ENCODE measurements around the gene KLF11.
A peak's percentile ranks its signal among the peaks of the same experiment; 100 is the strongest.
"Not testable (repeated sequence)": the region's sequence is repeated elsewhere in the genome, so short reads cannot be mapped to it uniquely, and the experiment has no call there.

The KLF11 gene

GRCh38 chr2:10028988-10029874, 14.1 kb upstream of the KLF11 start:
- no peak overlapping the region for H3K4me3 ChIP-seq (ENCODE audit: low read depth, low read length)
- no peaks in the 10 kb centered on the region for H3K27me3 ChIP-seq (ENCODE audit: control insufficient read depth, insufficient read depth, low read length)
- H3K36me3 ChIP-seq (ENCODE audit: control insufficient read depth, insufficient read depth, low read length), result no peaks in the 10 kb centered on the region
- H3K9me3 ChIP-seq (ENCODE audit: control insufficient read depth, insufficient read depth, low read length), result no peaks in the 10 kb centered on the region
- no peak overlapping the region for H3K9ac ChIP-seq (ENCODE audit: low read depth, low read length)
- H3K27ac ChIP-seq (ENCODE audit: low read depth, low read length), result peak overlapping the region; percentile 4
- H3K4me1 ChIP-seq (ENCODE audit: control insufficient read depth, insufficient read depth, low read length), result peaks cover 26% of the 10 kb centered on the region

GRCh38 chr2:10029875-10030223, 13.5 kb upstream of the KLF11 start:
- Histone ChIP-seq H3K9me3 (ENCODE audit: control insufficient read depth, insufficient read depth, low read length) (no peaks in the 10 kb centered on the region), H3K27me3 (ENCODE audit: control insufficient read depth, insufficient read depth, low read length) (no peaks in the 10 kb centered on the region), H3K27ac (ENCODE audit: low read depth, low read length) (no peak overlapping the region), H3K4me1 (ENCODE audit: control insufficient read depth, insufficient read depth, low read length) (peaks cover 26% of the 10 kb centered on the region), H3K9ac (ENCODE audit: low read depth, low read length) (no peak overlapping the region), H3K4me3 (ENCODE audit: low read depth, low read length) (no peak overlapping the region), H3K36me3 (ENCODE audit: control insufficient read depth, insufficient read depth, low read length) (no peaks in the 10 kb centered on the region)

GRCh38 chr2:10030311-10030736, 13.0 kb upstream of the KLF11 start:
- H3K9me3 ChIP-seq (ENCODE audit: control insufficient read depth, insufficient read depth, low read length), result no peaks in the 10 kb centered on the region
- H3K4me1 ChIP-seq (ENCODE audit: control insufficient read depth, insufficient read depth, low read length), result peaks cover 26% of the 10 kb centered on the region

GRCh38 chr2:10030798-10031197, 12.6 kb upstream of the KLF11 start:
- H3K36me3 ChIP-seq (ENCODE audit: control insufficient read depth, insufficient read depth, low read length); H3K27ac ChIP-seq (ENCODE audit: low read depth, low read length); H3K9ac ChIP-seq (ENCODE audit: low read depth, low read length); H3K9me3 ChIP-seq (ENCODE audit: control insufficient read depth, insufficient read depth, low read length); H3K4me3 ChIP-seq (ENCODE audit: low read depth, low read length); H3K27me3 ChIP-seq (ENCODE audit: control insufficient read depth, insufficient read depth, low read length): not testable (repeated sequence)
- peaks cover 26% of the 10 kb centered on the region for H3K4me1 ChIP-seq (ENCODE audit: control insufficient read depth, insufficient read depth, low read length)

More at GRCh38 chr2:10030311-10030736, 13.0 kb upstream of the KLF11 start:
- H3K27me3 ChIP-seq (ENCODE audit: control insufficient read depth, insufficient read depth, low read length), result no peaks in the 10 kb centered on the region
- no peak overlapping the region for H3K4me3 ChIP-seq (ENCODE audit: low read depth, low read length)
- H3K36me3 ChIP-seq (ENCODE audit: control insufficient read depth, insufficient read depth, low read length), result no peaks in the 10 kb centered on the region
- no peak overlapping the region for H3K9ac ChIP-seq (ENCODE audit: low read depth, low read length)
- no peak overlapping the region for H3K27ac ChIP-seq (ENCODE audit: low read depth, low read length)

GRCh38 chr2:10031886-10032745, 11.2 kb upstream of the KLF11 start:
- Histone ChIP-seq H3K9ac (ENCODE audit: low read depth, low read length) (no peak overlapping the region), H3K4me1 (ENCODE audit: control insufficient read depth, insufficient read depth, low read length) (peaks cover 26% of the 10 kb centered on the region), H3K27me3 (ENCODE audit: control insufficient read depth, insufficient read depth, low read length) (no peaks in the 10 kb centered on the region), H3K27ac (ENCODE audit: low read depth, low read length) (no peak overlapping the region), H3K36me3 (ENCODE audit: control insufficient read depth, insufficient read depth, low read length) (no peaks in the 10 kb centered on the region), H3K4me3 (ENCODE audit: low read depth, low read length) (no peak overlapping the region), H3K9me3 (ENCODE audit: control insufficient read depth, insufficient read depth, low read length) (no peaks in the 10 kb centered on the region)

GRCh38 chr2:10032746-10033105, 10.6 kb upstream of the KLF11 start:
- no peaks in the 10 kb centered on the region for H3K36me3 ChIP-seq (ENCODE audit: control insufficient read depth, insufficient read depth, low read length)
- H3K9ac ChIP-seq (ENCODE audit: low read depth, low read length), result no peak overlapping the region
- H3K4me1 ChIP-seq (ENCODE audit: control insufficient read depth, insufficient read depth, low read length), result peaks cover 26% of the 10 kb centered on the region
- no peak overlapping the region for H3K4me3 ChIP-seq (ENCODE audit: low read depth, low read length)
- H3K9me3 ChIP-seq (ENCODE audit: control insufficient read depth, insufficient read depth, low read length), result no peaks in the 10 kb centered on the region
- H3K27ac ChIP-seq (ENCODE audit: low read depth, low read length), result no peak overlapping the region
- no peaks in the 10 kb centered on the region for H3K27me3 ChIP-seq (ENCODE audit: control insufficient read depth, insufficient read depth, low read length)

- Histone ChIP-seq H3K9me3 (ENCODE audit: control insufficient read depth, insufficient read depth, low read length) (no peaks in the 10 kb centered on the region), H3K4me3 (ENCODE audit: low read depth, low read length) (no peak overlapping the region), H3K36me3 (ENCODE audit: control insufficient read depth, insufficient read depth, low read length) (no peaks in the 10 kb centered on the region), H3K27ac (ENCODE audit: low read depth, low read length) (no peak overlapping the region), H3K9ac (ENCODE audit: low read depth, low read length) (no peak overlapping the region), H3K4me1 (ENCODE audit: control insufficient read depth, insufficient read depth, low read length) (peaks cover 23% of the 10 kb centered on the region), H3K27me3 (ENCODE audit: control insufficient read depth, insufficient read depth, low read length) (no peaks in the 10 kb centered on the region)
Measured at GRCh38 chr2:10033251-10034006, 9.9 kb upstream of the KLF11 start.

GRCh38 chr2:10034333-10035052, 8.9 kb upstream of the KLF11 start:
- Histone ChIP-seq H3K9ac (ENCODE audit: low read depth, low read length) (no peak overlapping the region), H3K27me3 (ENCODE audit: control insufficient read depth, insufficient read depth, low read length) (no peaks in the 10 kb centered on the region), H3K36me3 (ENCODE audit: control insufficient read depth, insufficient read depth, low read length) (no peaks in the 10 kb centered on the region), H3K4me3 (ENCODE audit: low read depth, low read length) (no peak overlapping the region), H3K27ac (ENCODE audit: low read depth, low read length) (no peak overlapping the region), H3K9me3 (ENCODE audit: control insufficient read depth, insufficient read depth, low read length) (no peaks in the 10 kb centered on the region), H3K4me1 (ENCODE audit: control insufficient read depth, insufficient read depth, low read length) (peaks cover 12% of the 10 kb centered on the region; the same call in 1 of the 2 replicates)

GRCh38 chr2:10035053-10035422, 8.3 kb upstream of the KLF11 start:
- Histone ChIP-seq H3K27ac (ENCODE audit: low read depth, low read length) (no peak overlapping the region), H3K4me3 (ENCODE audit: low read depth, low read length) (no peak overlapping the region), H3K36me3 (ENCODE audit: control insufficient read depth, insufficient read depth, low read length) (no peaks in the 10 kb centered on the region), H3K9me3 (ENCODE audit: control insufficient read depth, insufficient read depth, low read length) (no peaks in the 10 kb centered on the region), H3K4me1 (ENCODE audit: control insufficient read depth, insufficient read depth, low read length) (peaks cover 6% of the 10 kb centered on the region; the same call in 1 of the 2 replicates), H3K27me3 (ENCODE audit: control insufficient read depth, insufficient read depth, low read length) (no peaks in the 10 kb centered on the region), H3K9ac (ENCODE audit: low read depth, low read length) (no peak overlapping the region)

GRCh38 chr2:10035633-10036032, 7.7 kb upstream of the KLF11 start:
- Histone ChIP-seq H3K36me3 (ENCODE audit: control insufficient read depth, insufficient read depth, low read length) (no peaks in the 10 kb centered on the region), H3K4me3 (ENCODE audit: low read depth, low read length) (no peak overlapping the region), H3K9me3 (ENCODE audit: control insufficient read depth, insufficient read depth, low read length) (no peaks in the 10 kb centered on the region), H3K4me1 (ENCODE audit: control insufficient read depth, insufficient read depth, low read length) (peaks cover under 1% of the 10 kb centered on the region; the same call in 1 of the 2 replicates), H3K27me3 (ENCODE audit: control insufficient read depth, insufficient read depth, low read length) (no peaks in the 10 kb centered on the region), H3K9ac (ENCODE audit: low read depth, low read length) (no peak overlapping the region), H3K27ac (ENCODE audit: low read depth, low read length) (no peak overlapping the region)
